ENCODE measurements around the gene MRTFA. TPM values are rescaled to one million over a fixed set of nuclear protein-coding genes. Genes with fewer than 3 reads are reported as not detected.
"Not testable (repeated sequence)": the region's sequence is repeated elsewhere in the genome, so short reads cannot be mapped to it uniquely, and the experiment has no call there.

The MRTFA gene
- polyA plus RNA-seq, 1 of the 3 experiments (the other 2 are of a cell fraction), result 5.8 TPM

DNA sequence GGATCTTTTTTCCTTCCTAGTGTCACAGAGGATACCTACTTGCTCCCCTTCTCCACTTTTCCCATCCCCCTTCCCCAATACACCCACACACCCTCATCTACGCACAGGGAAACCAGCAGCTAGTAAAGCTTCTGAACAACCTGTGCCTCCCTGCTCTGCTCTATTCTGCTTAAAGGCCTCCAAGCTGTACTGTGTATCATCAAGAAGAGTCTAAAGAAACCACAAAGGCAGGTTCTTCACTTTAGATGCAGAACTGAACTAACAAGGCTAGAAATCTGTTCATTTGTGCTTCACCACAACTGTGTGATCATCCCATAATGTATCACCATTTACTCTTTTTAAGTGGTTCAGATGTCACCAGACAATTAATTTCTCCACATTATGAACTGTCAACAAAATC is 133.6 kb downstream of the MRTFA start:
- 70% methylated on average over 1 of the region's 1 CpG for WGBS (ENCODE audit: low lambda C conversion rate)
- TF ChIP-seq, protein P1, sequence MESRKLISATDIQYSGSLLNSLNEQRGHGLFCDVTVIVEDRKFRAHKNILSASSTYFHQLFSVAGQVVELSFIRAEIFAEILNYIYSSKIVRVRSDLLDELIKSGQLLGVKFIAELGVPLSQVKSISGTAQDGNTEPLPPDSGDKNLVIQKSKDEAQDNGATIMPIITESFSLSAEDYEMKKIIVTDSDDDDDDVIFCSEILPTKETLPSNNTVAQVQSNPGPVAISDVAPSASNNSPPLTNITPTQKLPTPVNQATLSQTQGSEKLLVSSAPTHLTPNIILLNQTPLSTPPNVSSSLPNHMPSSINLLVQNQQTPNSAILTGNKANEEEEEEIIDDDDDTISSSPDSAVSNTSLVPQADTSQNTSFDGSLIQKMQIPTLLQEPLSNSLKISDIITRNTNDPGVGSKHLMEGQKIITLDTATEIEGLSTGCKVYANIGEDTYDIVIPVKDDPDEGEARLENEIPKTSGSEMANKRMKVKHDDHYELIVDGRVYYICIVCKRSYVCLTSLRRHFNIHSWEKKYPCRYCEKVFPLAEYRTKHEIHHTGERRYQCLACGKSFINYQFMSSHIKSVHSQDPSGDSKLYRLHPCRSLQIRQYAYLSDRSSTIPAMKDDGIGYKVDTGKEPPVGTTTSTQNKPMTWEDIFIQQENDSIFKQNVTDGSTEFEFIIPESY (IDR thresholded peaks at IDR 0.05; ENCODE audit: borderline replicate concordance, low read depth), result no peak
- TF ChIP-seq SMC3 (IDR thresholded peaks at IDR 0.05; ENCODE audit: low read depth, low read length), result no peak
- TF ChIP-seq TEAD4 (IDR thresholded peaks at IDR 0.05; ENCODE audit: borderline replicate concordance, insufficient read depth), result no peak
- no peak for TF ChIP-seq TCF12 (IDR thresholded peaks at IDR 0.05)
- TF ChIP-seq ELF1 (IDR thresholded peaks at IDR 0.05), result no peak
- no peak for TF ChIP-seq EZH2phosphoT487 (IDR thresholded peaks at IDR 0.05; ENCODE audit: borderline replicate concordance, low read depth)
- TF ChIP-seq FOXM1 (IDR thresholded peaks at IDR 0.05; ENCODE audit: low read depth), result no peak
- TF ChIP-seq, protein P2, sequence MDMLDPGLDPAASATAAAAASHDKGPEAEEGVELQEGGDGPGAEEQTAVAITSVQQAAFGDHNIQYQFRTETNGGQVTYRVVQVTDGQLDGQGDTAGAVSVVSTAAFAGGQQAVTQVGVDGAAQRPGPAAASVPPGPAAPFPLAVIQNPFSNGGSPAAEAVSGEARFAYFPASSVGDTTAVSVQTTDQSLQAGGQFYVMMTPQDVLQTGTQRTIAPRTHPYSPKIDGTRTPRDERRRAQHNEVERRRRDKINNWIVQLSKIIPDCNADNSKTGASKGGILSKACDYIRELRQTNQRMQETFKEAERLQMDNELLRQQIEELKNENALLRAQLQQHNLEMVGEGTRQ (IDR thresholded peaks at IDR 0.05; ENCODE audit: borderline replicate concordance, low read depth, low read length), result no peak
- TF ChIP-seq NRF1 (IDR thresholded peaks at IDR 0.05; ENCODE audit: low read depth, low read length), result no peak
- TF ChIP-seq, protein P3, sequence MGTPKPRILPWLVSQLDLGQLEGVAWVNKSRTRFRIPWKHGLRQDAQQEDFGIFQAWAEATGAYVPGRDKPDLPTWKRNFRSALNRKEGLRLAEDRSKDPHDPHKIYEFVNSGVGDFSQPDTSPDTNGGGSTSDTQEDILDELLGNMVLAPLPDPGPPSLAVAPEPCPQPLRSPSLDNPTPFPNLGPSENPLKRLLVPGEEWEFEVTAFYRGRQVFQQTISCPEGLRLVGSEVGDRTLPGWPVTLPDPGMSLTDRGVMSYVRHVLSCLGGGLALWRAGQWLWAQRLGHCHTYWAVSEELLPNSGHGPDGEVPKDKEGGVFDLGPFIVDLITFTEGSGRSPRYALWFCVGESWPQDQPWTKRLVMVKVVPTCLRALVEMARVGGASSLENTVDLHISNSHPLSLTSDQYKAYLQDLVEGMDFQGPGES (IDR thresholded peaks at IDR 0.05; ENCODE audit: low read depth, low read length), result no peak
- no peak overlapping the region for H3K9ac ChIP-seq
- H3K36me3 ChIP-seq (replicated peaks in 1 of 2; ENCODE audit: control insufficient read depth in 1 of 2, insufficient read depth in 2 of 2, low read length in 1 of 2), result no peaks in the 10 kb centered on the region
- no peaks in the 10 kb centered on the region for H3K9me3 ChIP-seq
- no peaks in the 10 kb centered on the region for H4K20me1 ChIP-seq (ENCODE audit: insufficient read depth)
- H3K4me1 ChIP-seq (ENCODE audit: control insufficient read depth in 1 of 2, insufficient read depth in 2 of 2, low read depth in 1 of 2, low read length in 1 of 2), result no peaks in the 10 kb centered on the region; a peak in 3 of 4 replicates
- H3F3A ChIP-seq (replicated peaks; ENCODE audit: insufficient read depth), result peaks cover 14% of the 10 kb centered on the region
- H3K4me2 ChIP-seq, result no peak overlapping the region
- POLR2A ChIA-PET, result no interaction called here
- CTCF ChIA-PET, result interaction anchor here (1.2 kb wide), 1 partner anchor 258 kb away, joined by 3 read pairs; no protein-coding TSS in a partner anchor
- H3K79me2 ChIP-seq (ENCODE audit: insufficient read depth), result peaks cover 49% of the 10 kb centered on the region
- H3K27ac ChIP-seq (ENCODE audit: low read depth in 2 of 2, low read length in 1 of 2), result no peak overlapping the region
- H3K9me2 ChIP-seq, result no peaks in the 10 kb centered on the region
- no peak overlapping the region for H2AFZ ChIP-seq (ENCODE audit: low read depth)
- no peak for DNase-seq
- no peaks in the 10 kb centered on the region for H3K27me3 ChIP-seq (ENCODE audit: insufficient read depth)
- H3K4me3 ChIP-seq (ENCODE audit: low read depth in 2 of 2, low read length in 1 of 2), result no peak overlapping the region

DNA sequence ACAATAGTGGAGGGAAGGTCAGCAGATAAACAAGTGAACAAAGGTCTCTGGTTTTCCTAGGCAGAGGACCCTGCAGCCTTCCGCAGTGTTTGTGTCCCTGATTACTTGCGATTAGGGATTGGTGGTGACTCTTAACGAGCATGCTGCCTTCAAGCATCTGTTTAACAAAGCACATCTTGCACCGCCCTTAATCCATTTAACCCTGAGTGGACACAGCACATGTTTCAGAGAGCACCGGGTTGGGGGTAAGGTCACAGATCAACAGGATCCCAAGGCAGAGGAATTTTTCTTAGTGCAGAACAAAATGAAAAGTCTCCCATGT is 136.1 kb downstream of the MRTFA start:
- WGBS (ENCODE audit: low lambda C conversion rate), result 93% methylated on average over 3 of the region's 5 CpGs
- peak overlapping the region in 1 of 2 experiments; percentile 99; a peak in 2 of 4 replicates for H3K27ac ChIP-seq (ENCODE audit: low read depth in 2 of 2, low read length in 1 of 2)
- H3K36me3 ChIP-seq (replicated peaks in 1 of 2; ENCODE audit: control insufficient read depth in 1 of 2, insufficient read depth in 2 of 2, low read length in 1 of 2); H3K4me1 ChIP-seq (ENCODE audit: control insufficient read depth in 1 of 2, insufficient read depth in 2 of 2, low read depth in 1 of 2, low read length in 1 of 2); H3K27me3 ChIP-seq (ENCODE audit: insufficient read depth); H4K20me1 ChIP-seq (ENCODE audit: insufficient read depth); H3K9ac ChIP-seq; H2AFZ ChIP-seq (ENCODE audit: low read depth); H3K9me2 ChIP-seq; POLR2A ChIA-PET; H3K4me3 ChIP-seq (ENCODE audit: low read depth in 2 of 2, low read length in 1 of 2); DNase-seq; H3K9me3 ChIP-seq; CTCF ChIA-PET; H3K4me2 ChIP-seq: not testable (repeated sequence)
- H3K79me2 ChIP-seq (ENCODE audit: insufficient read depth), result peaks cover 44% of the 10 kb centered on the region
- H3F3A ChIP-seq (replicated peaks; ENCODE audit: insufficient read depth), result peaks cover 21% of the 10 kb centered on the region

All from SK-N-SH (cell line).